Gastrocnemius medialis (tissue), 4 donors: ENCODE results near the gene VAPB. TPM values are rescaled to one million over a fixed set of nuclear protein-coding genes. Genes with fewer than 3 reads are reported as not detected.
A peak's percentile ranks its signal among the peaks of the same experiment; 100 is the strongest.

Experiments used
- ATAC-seq, 2 donors: fragments of 150-250 bp; one replicate each; pipeline ENCODE4 v1.9.1; 2016
- DNase-seq, 2 donors: peaks; one replicate each; pipeline ENCODE4 v3.0.0-alpha.2; 2019
- H3K27ac ChIP-seq, 4 donors: fragments of 200-600 bp; sonication (generic); 1 replicate in 1 of 4; 2 replicates in 3 of 4; pipeline ENCODE4 v1.5.1; 2016 to 2018; ENCODE audit warnings: mild to moderate bottlenecking in 2 of 4, moderate library complexity in 1 of 4
- H3K27me3 ChIP-seq, 3 donors: fragments of 200-600 bp; sonication (generic) in 2 of 3; 1 replicate in 1 of 3; 2 replicates in 2 of 3; pipeline versions ENCODE4 v1.5.1 to v1.6.0; 2016 to 2019; ENCODE audit warnings: mild to moderate bottlenecking in 1 of 3, moderate library complexity in 1 of 3
- H3K36me3 ChIP-seq, 2 donors: fragments of 200-600 bp; sonication (generic) in 1 of 2; one replicate each; pipeline ENCODE4 v1.5.1; 2017 to 2018
- H3K4me1 ChIP-seq, 2 donors: fragments of 200-600 bp; sonication (generic) in 1 of 2; one replicate each; pipeline ENCODE4 v1.5.1; 2016 to 2017; ENCODE audit warnings: mild to moderate bottlenecking in 2 of 2
- H3K4me3 ChIP-seq, 4 donors: fragments of 200-600 bp; sonication (generic) in 3 of 4; 1 replicate in 1 of 4; 2 replicates in 3 of 4; pipeline ENCODE4 v1.5.1; 2016 to 2019; ENCODE audit warnings: mild to moderate bottlenecking in 2 of 4
- H3K9me3 ChIP-seq, 3 donors: fragments of 200-600 bp; sonication (generic) in 2 of 3; 1 replicate in 1 of 3; 2 replicates in 2 of 3; pipeline ENCODE4 v1.5.1; 2016 to 2019
- POLR2A ChIP-seq, 2 donors: fragments of 450-650 bp; IDR thresholded peaks; one replicate each; pipeline ENCODE4 v1.6.1; 2017; ENCODE audit warnings: antibody characterized with exemption in 2 of 2, mild to moderate bottlenecking in 2 of 2, moderate library complexity in 2 of 2
- in situ Hi-C, 4 donors: fragments of 200-750 bp; cut with MboI; loops; one replicate each; pipeline versions ENCODE4 v1.15.0 to v1.8.0; 2017; ENCODE audit warnings: low sequenced_read_pairs in 4 of 4
- intact Hi-C: fragments of 100-400 bp; cut with DNase I; formaldehyde crosslinking; loops from one replicate; pipeline ENCODE4 v1.15.1; 2023; ENCODE audit warnings: low total_unique reads
- total RNA-seq, 4 donors: library from RNA; depleted of rRNA; stranded (reverse); fragments of >200 nt; gene quantifications; one replicate each; pipeline versions ENCODE4 v1.1.0 to v1.2.3, GENCODE V29; 2016
- TF ChIP-seq, protein P1 (sequence below), 5 experiments: fragments of 450-650 bp in 3 of 5; fragments of 200-600 bp in 2 of 5; sonication (generic) in 2 of 5; IDR thresholded peaks in 4 of 5; conservative IDR thresholded peaks in 1 of 5; 1 replicate in 4 of 5; 2 replicates in 1 of 5; pipeline ENCODE4 v1.5.1; 2016 to 2019; ENCODE audit warnings: antibody characterized with exemption in 5 of 5, mild to moderate bottlenecking in 3 of 5, moderate library complexity in 3 of 5

The VAPB gene, protein sequence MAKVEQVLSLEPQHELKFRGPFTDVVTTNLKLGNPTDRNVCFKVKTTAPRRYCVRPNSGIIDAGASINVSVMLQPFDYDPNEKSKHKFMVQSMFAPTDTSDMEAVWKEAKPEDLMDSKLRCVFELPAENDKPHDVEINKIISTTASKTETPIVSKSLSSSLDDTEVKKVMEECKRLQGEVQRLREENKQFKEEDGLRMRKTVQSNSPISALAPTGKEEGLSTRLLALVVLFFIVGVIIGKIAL
- total RNA-seq: 10 to 100 TPM; 30.4 to 37.7 (median 32.8) TPM

DNA sequence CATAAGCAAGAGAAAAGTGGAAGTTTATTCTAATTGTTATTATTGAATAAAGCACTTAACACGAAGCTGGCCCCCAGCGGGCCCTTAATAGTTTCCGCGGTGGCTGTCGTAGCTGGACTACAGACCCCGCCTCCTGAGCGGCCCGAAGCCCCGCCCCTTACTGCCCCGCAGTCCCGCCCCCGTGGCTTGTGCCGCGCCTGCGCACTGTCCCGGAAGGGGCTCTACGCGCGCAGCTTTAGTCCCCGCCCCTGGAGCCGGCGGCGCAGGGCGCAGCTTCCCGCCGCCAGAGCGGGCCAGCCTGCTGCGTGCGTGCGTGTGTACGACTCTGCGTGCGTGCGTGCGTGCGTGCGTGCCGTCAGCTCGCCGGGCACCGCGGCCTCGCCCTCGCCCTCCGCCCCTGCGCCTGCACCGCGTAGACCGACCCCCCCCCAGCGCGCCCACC, at the start of gene VAPB:
Gene VAPB (plus strand): TSS at position 348 of the 442 bp plus-strand sequence. CDS start 231 bp downstream, outside the sequence.
- TF ChIP-seq, protein P1, sequence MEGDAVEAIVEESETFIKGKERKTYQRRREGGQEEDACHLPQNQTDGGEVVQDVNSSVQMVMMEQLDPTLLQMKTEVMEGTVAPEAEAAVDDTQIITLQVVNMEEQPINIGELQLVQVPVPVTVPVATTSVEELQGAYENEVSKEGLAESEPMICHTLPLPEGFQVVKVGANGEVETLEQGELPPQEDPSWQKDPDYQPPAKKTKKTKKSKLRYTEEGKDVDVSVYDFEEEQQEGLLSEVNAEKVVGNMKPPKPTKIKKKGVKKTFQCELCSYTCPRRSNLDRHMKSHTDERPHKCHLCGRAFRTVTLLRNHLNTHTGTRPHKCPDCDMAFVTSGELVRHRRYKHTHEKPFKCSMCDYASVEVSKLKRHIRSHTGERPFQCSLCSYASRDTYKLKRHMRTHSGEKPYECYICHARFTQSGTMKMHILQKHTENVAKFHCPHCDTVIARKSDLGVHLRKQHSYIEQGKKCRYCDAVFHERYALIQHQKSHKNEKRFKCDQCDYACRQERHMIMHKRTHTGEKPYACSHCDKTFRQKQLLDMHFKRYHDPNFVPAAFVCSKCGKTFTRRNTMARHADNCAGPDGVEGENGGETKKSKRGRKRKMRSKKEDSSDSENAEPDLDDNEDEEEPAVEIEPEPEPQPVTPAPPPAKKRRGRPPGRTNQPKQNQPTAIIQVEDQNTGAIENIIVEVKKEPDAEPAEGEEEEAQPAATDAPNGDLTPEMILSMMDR (IDR thresholded peaks at IDR 0.05 in 4 of 5, conservative IDR thresholded peaks at IDR 0.05 in 1 of 5): no peak
- peak; percentile 83 to 86 for TF ChIP-seq POLR2A (IDR thresholded peaks at IDR 0.05)
- H3K27ac ChIP-seq: peak within 1 kb of the TSS; percentile 94 to 97 (median 96)
- H3K9me3 ChIP-seq: peaks cover 0 to 4% (median 0%) of the 10 kb centered on the region in 3 donors
- H3K4me1 ChIP-seq: peaks cover 41 to 43% of the 10 kb centered on the region in 2 donors
- H3K4me3 ChIP-seq: peak within 1 kb of the TSS; percentile 76 to 90 (median 87)
- intact Hi-C loops: loop anchor here (1.0 to 5.0 kb wide), 4 partner anchors 19 to 80 kb away; partner anchors contain the start of gene RAB22A
- peaks cover 0 to 6% of the 10 kb centered on the region in 2 donors for H3K36me3 ChIP-seq
- in situ Hi-C loops: no loop called here
- ATAC-seq (peak; percentile 93 to 94), DNase-seq (peak; percentile 89 to 93)
- no peaks in the 10 kb centered on the region for H3K27me3 ChIP-seq

DNA sequence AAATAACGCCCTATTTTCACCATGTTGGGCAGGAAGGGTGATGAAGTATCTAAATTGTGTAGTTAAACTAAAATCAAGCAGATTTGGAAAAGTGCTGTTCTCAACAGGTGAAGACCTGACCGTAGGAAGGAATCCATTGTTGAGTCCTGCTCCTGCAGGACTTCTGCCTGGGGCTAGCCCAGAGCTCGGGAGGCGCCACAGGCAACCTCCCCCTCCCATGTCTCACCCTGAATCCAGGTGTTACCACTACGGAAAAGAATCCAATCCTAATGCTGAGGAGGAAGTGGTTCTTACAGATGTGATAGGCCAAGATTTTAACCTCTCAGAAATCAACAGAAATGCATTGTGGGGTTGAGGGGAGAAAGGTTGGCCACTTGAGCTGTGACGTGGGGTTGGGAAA, 49.3 kb upstream of the VAPB start:
- H3K4me3 ChIP-seq: no peak overlapping the region
- in situ Hi-C loops (no loop called here), intact Hi-C loops (no loop called here)
- no peak for DNase-seq
- H3K27ac ChIP-seq: no peak overlapping the region
- peaks cover 0 to 4% of the 10 kb centered on the region in 2 donors for H3K4me1 ChIP-seq
- ATAC-seq: no peak
- TF ChIP-seq, protein P1 (IDR thresholded peaks at IDR 0.05 in 4 of 5, conservative IDR thresholded peaks at IDR 0.05 in 1 of 5): no peak
- no peak for TF ChIP-seq POLR2A (IDR thresholded peaks at IDR 0.05)
- no peaks in the 10 kb centered on the region for H3K9me3 ChIP-seq
- no peaks in the 10 kb centered on the region for H3K36me3 ChIP-seq
- H3K27me3 ChIP-seq: no peaks in the 10 kb centered on the region

DNA sequence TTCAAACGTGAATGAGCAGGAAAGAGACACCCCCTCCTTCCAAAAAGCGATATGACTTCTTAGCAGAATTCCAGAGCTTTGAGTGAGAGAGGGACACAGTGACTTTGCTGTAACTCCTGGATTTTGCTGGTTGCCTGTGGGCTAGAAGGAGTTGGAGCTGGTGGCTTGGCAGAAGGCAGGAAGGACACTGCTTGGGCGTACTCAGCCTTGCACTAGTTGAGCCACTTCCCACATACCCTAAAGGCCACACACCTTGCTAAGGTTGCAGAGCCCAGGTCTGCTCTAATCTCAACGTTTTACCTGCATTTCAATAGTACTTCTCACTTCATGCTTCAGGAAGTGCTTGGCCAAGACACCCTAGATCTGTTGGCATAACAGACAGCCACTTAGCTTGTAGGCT, 48.9 kb upstream of the VAPB start:
- H3K27me3 ChIP-seq: no peaks in the 10 kb centered on the region
- peaks cover 0 to 4% of the 10 kb centered on the region in 2 donors for H3K4me1 ChIP-seq
- ATAC-seq (no peak), DNase-seq (no peak)
- TF ChIP-seq, protein P1 (IDR thresholded peaks at IDR 0.05 in 4 of 5, conservative IDR thresholded peaks at IDR 0.05 in 1 of 5): no peak
- no peak for TF ChIP-seq POLR2A (IDR thresholded peaks at IDR 0.05)
- H3K27ac ChIP-seq: no peak overlapping the region
- H3K9me3 ChIP-seq: no peaks in the 10 kb centered on the region
- intact Hi-C loops (no loop called here), in situ Hi-C loops (no loop called here)
- H3K36me3 ChIP-seq: peaks cover 0 to under 1% of the 10 kb centered on the region in 2 donors
- no peak overlapping the region for H3K4me3 ChIP-seq

DNA sequence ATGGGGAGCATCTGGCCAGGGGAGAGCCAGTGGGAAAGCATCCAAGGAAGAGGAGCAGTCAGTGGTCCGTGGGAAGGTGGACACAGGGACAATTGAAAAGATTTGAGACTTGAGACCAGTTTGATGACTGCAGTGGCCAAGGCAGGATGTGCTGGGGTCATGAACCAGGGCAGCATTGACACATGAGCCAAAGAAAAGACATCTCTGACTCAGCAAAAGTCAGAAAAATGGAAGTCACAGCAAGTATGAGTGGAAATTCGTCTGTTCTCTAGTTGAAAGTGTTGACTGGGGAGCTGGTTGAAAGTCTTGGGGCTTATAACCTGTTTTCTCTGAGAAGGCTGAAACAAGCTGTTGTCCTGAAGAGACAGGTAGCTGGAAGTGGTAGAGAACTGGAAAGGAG, 48.2 kb upstream of the VAPB start:
- intact Hi-C loops (no loop called here), in situ Hi-C loops (no loop called here)
- H3K9me3 ChIP-seq: no peaks in the 10 kb centered on the region
- H3K27ac ChIP-seq: no peak overlapping the region
- H3K36me3 ChIP-seq: peaks cover 0 to 7% of the 10 kb centered on the region in 2 donors
- DNase-seq (no peak), ATAC-seq (no peak)
- H3K4me1 ChIP-seq: peaks cover 0 to 4% of the 10 kb centered on the region in 2 donors
- no peaks in the 10 kb centered on the region for H3K27me3 ChIP-seq
- H3K4me3 ChIP-seq: no peak overlapping the region
- no peak for TF ChIP-seq POLR2A (IDR thresholded peaks at IDR 0.05)
- TF ChIP-seq, protein P1 (IDR thresholded peaks at IDR 0.05 in 4 of 5, conservative IDR thresholded peaks at IDR 0.05 in 1 of 5): no peak
